GM12878 (cell line): Measurements from ENCODE around the gene CCL19.

Source experiments
- ATF2 ChIP-seq: IDR thresholded peaks from 2 replicates; pipeline ENCODE4 v1.6.1; 2012; ENCODE audit warnings: low read length, inconsistent platforms
- CBFB ChIP-seq: IDR thresholded peaks from 2 replicates; pipeline ENCODE4 v1.6.1; 2016; ENCODE audit warnings: antibody characterized with exemption, low read depth
- CEBPZ ChIP-seq: fragments of 150-350 bp; IDR thresholded peaks from 2 replicates; pipeline ENCODE4 v1.6.1; 2016; ENCODE audit warnings: low read depth, low read length
- CHD2 ChIP-seq: IDR thresholded peaks from 2 replicates; pipeline ENCODE4 v1.6.1; 2011; ENCODE audit warnings: low read depth, low read length, improper control_type of control experiment, borderline replicate concordance
- EP300 ChIP-seq, 2 experiments: fragments of 150-350 bp in 1 of 2; IDR thresholded peaks; 2 replicates each; pipeline ENCODE4 v1.6.1; 2011 to 2012; ENCODE audit warnings: low read depth in 2 of 2, low read length in 2 of 2, borderline replicate concordance in 1 of 2, improper control_type of control experiment in 1 of 2, inconsistent platforms in 1 of 2; ENCODE audit not compliant: control insufficient read depth in 1 of 2
- EZH2 ChIP-seq: IDR thresholded peaks from 2 replicates; pipeline ENCODE4 v1.6.1; 2012; ENCODE audit warnings: low read depth, mild to moderate bottlenecking, control low read depth, inconsistent platforms, low read length, borderline replicate concordance; ENCODE audit not compliant: control insufficient read depth
- HCFC1 ChIP-seq: fragments of 150-350 bp; IDR thresholded peaks from 2 replicates; pipeline ENCODE4 v1.6.1; 2014; ENCODE audit warnings: low read length
- POLR2AphosphoS5 ChIP-seq: IDR thresholded peaks from 2 replicates; pipeline ENCODE4 v1.6.1; 2011; ENCODE audit warnings: mild to moderate bottlenecking, low read length, inconsistent platforms
- SUZ12 ChIP-seq: fragments of 200-600 bp; sonication (generic); IDR thresholded peaks from one replicate; pipeline ENCODE4 v1.6.1; 2018; ENCODE audit warnings: antibody characterized with exemption, mild to moderate bottlenecking; ENCODE audit not compliant: unreplicated experiment
- TBL1XR1 ChIP-seq: IDR thresholded peaks from 2 replicates; pipeline ENCODE4 v1.6.1; 2012; ENCODE audit warnings: low read depth, low read length, improper control_type of control experiment
- ZNF24 ChIP-seq: fragments of 450-650 bp; IDR thresholded peaks from 2 replicates; pipeline ENCODE4 v1.6.1; 2017; ENCODE audit warnings: antibody characterized with exemption, mild to moderate bottlenecking
- TF ChIP-seq, protein P1 (sequence below), 3 experiments: IDR thresholded peaks in 2 of 3; conservative IDR thresholded peaks in 1 of 3; 2 replicates each; pipeline ENCODE4 v1.5.1; 2011; ENCODE audit warnings: low read depth in 3 of 3, low read length in 3 of 3, mild to moderate bottlenecking in 3 of 3, control low read depth in 2 of 3, moderate library complexity in 2 of 3, inconsistent platforms in 1 of 3, mixed read lengths in 1 of 3; ENCODE audit not compliant: control insufficient read depth in 2 of 3, insufficient read depth in 1 of 3; ENCODE audit errors: extremely low read depth in 1 of 3
- TF ChIP-seq, protein P2 (sequence below): fragments of 450-650 bp; IDR thresholded peaks from 2 replicates; pipeline ENCODE4 v1.6.1; 2017; ENCODE audit warnings: mild to moderate bottlenecking, moderate library complexity

- TF ChIP-seq HCFC1 (no peak), TBL1XR1 (no peak), CEBPZ (no peak), EP300 (IDR thresholded peaks at IDR 0.05; ENCODE audit: borderline replicate concordance in 1 of 2, control insufficient read depth in 1 of 2, low read depth in 2 of 2, low read length in 2 of 2) (no peak), SUZ12 (no peak), CHD2 (no peak), ATF2 (no peak), CBFB (no peak), ZNF24 (no peak), POLR2AphosphoS5 (no peak), EZH2 (no peak)
- TF ChIP-seq, protein P1, sequence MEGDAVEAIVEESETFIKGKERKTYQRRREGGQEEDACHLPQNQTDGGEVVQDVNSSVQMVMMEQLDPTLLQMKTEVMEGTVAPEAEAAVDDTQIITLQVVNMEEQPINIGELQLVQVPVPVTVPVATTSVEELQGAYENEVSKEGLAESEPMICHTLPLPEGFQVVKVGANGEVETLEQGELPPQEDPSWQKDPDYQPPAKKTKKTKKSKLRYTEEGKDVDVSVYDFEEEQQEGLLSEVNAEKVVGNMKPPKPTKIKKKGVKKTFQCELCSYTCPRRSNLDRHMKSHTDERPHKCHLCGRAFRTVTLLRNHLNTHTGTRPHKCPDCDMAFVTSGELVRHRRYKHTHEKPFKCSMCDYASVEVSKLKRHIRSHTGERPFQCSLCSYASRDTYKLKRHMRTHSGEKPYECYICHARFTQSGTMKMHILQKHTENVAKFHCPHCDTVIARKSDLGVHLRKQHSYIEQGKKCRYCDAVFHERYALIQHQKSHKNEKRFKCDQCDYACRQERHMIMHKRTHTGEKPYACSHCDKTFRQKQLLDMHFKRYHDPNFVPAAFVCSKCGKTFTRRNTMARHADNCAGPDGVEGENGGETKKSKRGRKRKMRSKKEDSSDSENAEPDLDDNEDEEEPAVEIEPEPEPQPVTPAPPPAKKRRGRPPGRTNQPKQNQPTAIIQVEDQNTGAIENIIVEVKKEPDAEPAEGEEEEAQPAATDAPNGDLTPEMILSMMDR (IDR thresholded peaks at IDR 0.05 in 2 of 3, conservative IDR thresholded peaks at IDR 0.05 in 1 of 3; ENCODE audit: control insufficient read depth in 2 of 3, extremely low read depth in 1 of 3, insufficient read depth in 1 of 3, low read depth in 3 of 3, low read length in 3 of 3) = no peak
- TF ChIP-seq, protein P2, sequence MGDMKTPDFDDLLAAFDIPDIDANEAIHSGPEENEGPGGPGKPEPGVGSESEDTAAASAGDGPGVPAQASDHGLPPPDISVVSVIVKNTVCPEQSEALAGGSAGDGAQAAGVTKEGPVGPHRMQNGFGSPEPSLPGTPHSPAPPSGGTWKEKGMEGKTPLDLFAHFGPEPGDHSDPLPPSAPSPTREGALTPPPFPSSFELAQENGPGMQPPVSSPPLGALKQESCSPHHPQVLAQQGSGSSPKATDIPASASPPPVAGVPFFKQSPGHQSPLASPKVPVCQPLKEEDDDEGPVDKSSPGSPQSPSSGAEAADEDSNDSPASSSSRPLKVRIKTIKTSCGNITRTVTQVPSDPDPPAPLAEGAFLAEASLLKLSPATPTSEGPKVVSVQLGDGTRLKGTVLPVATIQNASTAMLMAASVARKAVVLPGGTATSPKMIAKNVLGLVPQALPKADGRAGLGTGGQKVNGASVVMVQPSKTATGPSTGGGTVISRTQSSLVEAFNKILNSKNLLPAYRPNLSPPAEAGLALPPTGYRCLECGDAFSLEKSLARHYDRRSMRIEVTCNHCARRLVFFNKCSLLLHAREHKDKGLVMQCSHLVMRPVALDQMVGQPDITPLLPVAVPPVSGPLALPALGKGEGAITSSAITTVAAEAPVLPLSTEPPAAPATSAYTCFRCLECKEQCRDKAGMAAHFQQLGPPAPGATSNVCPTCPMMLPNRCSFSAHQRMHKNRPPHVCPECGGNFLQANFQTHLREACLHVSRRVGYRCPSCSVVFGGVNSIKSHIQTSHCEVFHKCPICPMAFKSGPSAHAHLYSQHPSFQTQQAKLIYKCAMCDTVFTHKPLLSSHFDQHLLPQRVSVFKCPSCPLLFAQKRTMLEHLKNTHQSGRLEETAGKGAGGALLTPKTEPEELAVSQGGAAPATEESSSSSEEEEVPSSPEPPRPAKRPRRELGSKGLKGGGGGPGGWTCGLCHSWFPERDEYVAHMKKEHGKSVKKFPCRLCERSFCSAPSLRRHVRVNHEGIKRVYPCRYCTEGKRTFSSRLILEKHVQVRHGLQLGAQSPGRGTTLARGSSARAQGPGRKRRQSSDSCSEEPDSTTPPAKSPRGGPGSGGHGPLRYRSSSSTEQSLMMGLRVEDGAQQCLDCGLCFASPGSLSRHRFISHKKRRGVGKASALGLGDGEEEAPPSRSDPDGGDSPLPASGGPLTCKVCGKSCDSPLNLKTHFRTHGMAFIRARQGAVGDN = no peak
Measured at GRCh38 chr9:34669809-34670562, 21.1 kb downstream of the CCL19 start.
